Right atrium auricular region (tissue), 2 donors: ENCODE results near the gene SLC41A2. TPM values are rescaled to one million over a fixed set of nuclear protein-coding genes. Genes with fewer than 3 reads are reported as not detected.

Experiments
- DNase-seq: peaks from one replicate; pipeline ENCODE4 v3.0.0-alpha.2; 2019; ENCODE audit warnings: low spot score
- H3K27ac ChIP-seq, 2 donors: fragments of 200-600 bp; sonication (generic); 1 replicate in 1 of 2; 2 replicates in 1 of 2; pipeline ENCODE4 v1.5.1; 2016 to 2019
- H3K27me3 ChIP-seq, 2 donors: fragments of 200-600 bp; sonication (generic); one replicate each; pipeline versions ENCODE4 v1.5.1 to v1.6.0; 2017 to 2019
- H3K36me3 ChIP-seq: fragments of 200-600 bp; sonication (generic); one replicate; pipeline ENCODE4 v1.5.1; 2016
- H3K4me1 ChIP-seq, 2 donors: fragments of 200-600 bp; sonication (generic); one replicate each; pipeline versions ENCODE4 v1.5.1 to v1.6.0; 2017 to 2019
- H3K4me3 ChIP-seq, 2 donors: fragments of 200-600 bp; sonication (generic); 1 replicate in 1 of 2; 2 replicates in 1 of 2; pipeline ENCODE4 v1.5.1; 2017 to 2019; ENCODE audit warnings: mild to moderate bottlenecking in 1 of 2, moderate library complexity in 1 of 2
- H3K9me3 ChIP-seq, 2 donors: fragments of 200-600 bp; sonication (generic); one replicate each; pipeline ENCODE4 v1.5.1; 2019
- total RNA-seq, 2 donors: library from RNA; depleted of rRNA; stranded (reverse); fragments of >200 nt; gene quantifications; one replicate each; pipeline ENCODE4 v1.1.0, GENCODE V29; 2016
- TF ChIP-seq, protein P1 (sequence below), 2 donors: fragments of 200-600 bp; sonication (generic); IDR thresholded peaks; one replicate each; pipeline ENCODE4 v1.5.1; 2019; ENCODE audit warnings: antibody characterized with exemption in 2 of 2

SLC41A2 gene
- total RNA-seq, 2 donors from 2014 or later: 12.0 to 17.5 TPM

DNA sequence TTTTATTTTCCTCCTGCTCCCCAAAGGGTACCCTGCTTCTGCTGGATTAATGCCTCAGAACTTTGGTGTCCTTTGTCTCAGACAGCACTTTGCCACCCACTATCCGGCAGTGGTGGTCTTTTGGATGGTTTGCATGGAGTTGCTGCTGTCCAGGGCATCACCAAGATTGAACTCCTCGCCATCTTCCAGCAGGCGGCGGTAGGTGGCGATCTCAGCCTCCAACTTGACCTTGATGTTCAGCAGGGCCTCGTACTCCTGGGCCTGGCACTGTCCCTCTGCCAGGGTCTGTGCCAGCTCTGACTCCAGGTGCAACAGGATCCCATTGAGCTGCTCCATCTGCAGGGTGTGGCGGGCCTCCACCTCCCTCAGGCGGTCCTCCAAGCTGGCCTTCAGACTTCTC is 18.6 kb upstream of the SLC41A2 start:
- Histone ChIP-seq H3K9me3 (no peaks in the 10 kb centered on the region), H3K27ac (no peak overlapping the region), H3K27me3 (no peaks in the 10 kb centered on the region), H3K4me3 (no peak overlapping the region), H3K4me1 (no peaks in the 10 kb centered on the region), H3K36me3 (no peaks in the 10 kb centered on the region)
- no peak for DNase-seq
- TF ChIP-seq, protein P1, sequence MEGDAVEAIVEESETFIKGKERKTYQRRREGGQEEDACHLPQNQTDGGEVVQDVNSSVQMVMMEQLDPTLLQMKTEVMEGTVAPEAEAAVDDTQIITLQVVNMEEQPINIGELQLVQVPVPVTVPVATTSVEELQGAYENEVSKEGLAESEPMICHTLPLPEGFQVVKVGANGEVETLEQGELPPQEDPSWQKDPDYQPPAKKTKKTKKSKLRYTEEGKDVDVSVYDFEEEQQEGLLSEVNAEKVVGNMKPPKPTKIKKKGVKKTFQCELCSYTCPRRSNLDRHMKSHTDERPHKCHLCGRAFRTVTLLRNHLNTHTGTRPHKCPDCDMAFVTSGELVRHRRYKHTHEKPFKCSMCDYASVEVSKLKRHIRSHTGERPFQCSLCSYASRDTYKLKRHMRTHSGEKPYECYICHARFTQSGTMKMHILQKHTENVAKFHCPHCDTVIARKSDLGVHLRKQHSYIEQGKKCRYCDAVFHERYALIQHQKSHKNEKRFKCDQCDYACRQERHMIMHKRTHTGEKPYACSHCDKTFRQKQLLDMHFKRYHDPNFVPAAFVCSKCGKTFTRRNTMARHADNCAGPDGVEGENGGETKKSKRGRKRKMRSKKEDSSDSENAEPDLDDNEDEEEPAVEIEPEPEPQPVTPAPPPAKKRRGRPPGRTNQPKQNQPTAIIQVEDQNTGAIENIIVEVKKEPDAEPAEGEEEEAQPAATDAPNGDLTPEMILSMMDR (IDR thresholded peaks at IDR 0.05): no peak

DNA sequence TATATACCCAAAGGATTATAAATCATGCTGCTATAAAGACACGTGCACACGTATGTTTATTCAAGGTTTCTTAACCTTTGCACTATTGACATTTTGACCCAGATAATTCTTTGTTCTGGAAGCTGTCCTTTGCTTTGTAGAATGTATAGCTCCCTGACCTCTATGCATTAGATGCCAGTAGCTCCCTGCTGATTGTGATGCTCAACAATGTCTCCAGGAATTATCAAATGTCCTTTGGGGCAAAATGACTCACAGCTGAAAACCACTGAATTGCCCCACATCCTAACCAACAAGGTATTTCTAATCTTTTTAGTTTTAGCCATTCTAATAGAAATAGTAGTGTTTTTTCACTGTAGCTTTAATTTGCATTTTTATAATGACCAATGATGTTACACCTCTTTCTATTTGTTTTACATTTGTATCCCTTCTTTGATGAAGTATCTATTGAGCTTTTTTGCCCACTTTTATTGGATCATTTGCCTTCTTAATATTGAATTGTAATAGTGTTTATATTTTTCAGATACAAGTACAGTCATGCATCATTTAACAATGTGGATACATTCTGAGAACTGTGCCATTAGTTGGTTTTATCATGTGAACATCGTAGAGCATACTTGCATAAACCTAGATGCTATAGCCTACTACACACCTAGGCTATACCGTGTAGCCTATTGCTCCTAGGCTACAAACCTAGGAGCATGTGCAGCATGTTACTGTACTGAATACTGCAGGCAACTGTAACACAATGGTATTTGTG is 17.7 kb upstream of the SLC41A2 start:
- H3K27me3 ChIP-seq: no peaks in the 10 kb centered on the region
- H3K4me3 ChIP-seq: no peak overlapping the region
- no peak for DNase-seq
- no peaks in the 10 kb centered on the region for H3K9me3 ChIP-seq
- TF ChIP-seq, protein P1 (IDR thresholded peaks at IDR 0.05): no peak
- H3K27ac ChIP-seq: no peak overlapping the region
- H3K36me3 ChIP-seq: no peaks in the 10 kb centered on the region
- H3K4me1 ChIP-seq: no peaks in the 10 kb centered on the region

DNA sequence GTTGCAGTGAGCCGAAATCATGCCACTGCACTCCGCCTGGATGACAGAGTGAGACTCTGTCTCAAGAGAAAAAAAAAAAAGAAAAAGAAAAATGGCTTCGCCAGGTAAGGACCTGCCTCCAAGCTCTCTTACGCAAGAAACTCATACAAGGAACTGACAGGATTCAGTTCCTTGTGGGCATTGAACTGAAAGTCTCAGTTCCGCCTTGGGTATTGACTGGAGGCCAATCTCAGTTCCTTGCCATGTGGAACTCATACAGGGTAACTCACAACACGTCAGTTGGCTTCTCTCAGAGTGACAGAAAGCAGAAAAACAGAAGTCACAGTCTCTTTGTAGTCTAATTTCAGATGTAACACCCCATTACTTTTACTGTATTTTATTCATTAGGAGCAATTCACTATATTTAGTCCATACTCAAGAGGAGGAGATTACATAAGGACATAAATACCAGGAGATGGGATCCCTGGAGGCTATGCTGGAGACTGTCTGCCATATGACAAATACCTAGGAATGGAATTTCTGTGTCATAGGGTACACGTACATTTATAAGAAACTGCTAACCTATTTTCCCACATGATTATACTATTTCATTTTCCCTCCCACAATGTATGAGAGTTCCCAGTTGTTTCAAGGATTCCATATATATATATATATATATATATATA is 16.7 kb upstream of the SLC41A2 start:
- no peaks in the 10 kb centered on the region for H3K36me3 ChIP-seq
- no peak for DNase-seq
- no peaks in the 10 kb centered on the region for H3K27me3 ChIP-seq
- H3K4me3 ChIP-seq: no peak overlapping the region
- TF ChIP-seq, protein P1 (IDR thresholded peaks at IDR 0.05): no peak
- H3K4me1 ChIP-seq: no peaks in the 10 kb centered on the region
- H3K27ac ChIP-seq: no peak overlapping the region
- H3K9me3 ChIP-seq: no peaks in the 10 kb centered on the region

DNA sequence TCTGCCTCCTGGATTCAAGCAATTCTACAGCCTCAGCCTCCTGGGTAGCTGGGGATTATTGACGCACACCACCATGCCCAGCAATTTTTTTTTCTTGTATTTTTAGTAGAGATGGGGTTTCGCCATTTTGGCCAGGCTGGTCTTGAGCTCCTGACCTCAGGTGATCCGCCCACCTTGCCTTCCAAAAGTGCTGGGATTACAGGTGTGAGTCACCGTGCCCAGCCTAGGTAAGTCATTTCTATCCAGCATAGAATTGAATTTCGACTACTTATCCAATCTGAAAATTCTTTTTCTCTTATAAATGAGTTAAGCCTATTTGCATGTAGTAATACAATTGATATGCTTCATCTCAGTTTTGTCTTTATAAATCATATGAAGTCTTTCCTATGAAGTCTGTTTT is 15.2 kb upstream of the SLC41A2 start:
- H3K36me3 ChIP-seq: no peaks in the 10 kb centered on the region
- H3K4me1 ChIP-seq: no peaks in the 10 kb centered on the region
- H3K27ac ChIP-seq: no peak overlapping the region
- TF ChIP-seq, protein P1 (IDR thresholded peaks at IDR 0.05): no peak
- DNase-seq: no peak
- H3K27me3 ChIP-seq: no peaks in the 10 kb centered on the region
- no peak overlapping the region for H3K4me3 ChIP-seq
- H3K9me3 ChIP-seq: no peaks in the 10 kb centered on the region

DNA sequence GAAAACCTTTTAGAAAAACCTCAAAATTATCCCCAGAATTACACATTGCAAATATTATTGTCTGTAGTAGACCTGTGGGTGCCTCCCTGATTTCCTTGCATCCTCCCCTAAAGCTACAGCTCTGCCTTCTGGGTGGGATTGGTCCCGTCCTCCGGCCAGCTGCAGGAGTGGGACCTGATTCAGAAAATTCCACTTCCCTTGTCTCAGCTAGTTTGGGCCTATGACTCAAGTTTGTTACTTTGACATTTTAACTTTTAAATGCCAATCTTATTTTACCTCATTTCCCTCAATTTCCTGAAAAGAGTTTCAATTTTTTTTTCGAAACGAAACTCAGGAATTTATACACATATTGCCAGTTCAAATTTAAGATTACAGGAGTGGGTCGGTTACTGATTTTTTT is 13.2 kb upstream of the SLC41A2 start:
- no peaks in the 10 kb centered on the region for H3K9me3 ChIP-seq
- no peak overlapping the region for H3K27ac ChIP-seq
- H3K27me3 ChIP-seq: no peaks in the 10 kb centered on the region
- H3K4me1 ChIP-seq: no peaks in the 10 kb centered on the region
- no peak overlapping the region for H3K4me3 ChIP-seq
- TF ChIP-seq, protein P1 (IDR thresholded peaks at IDR 0.05): no peak
- H3K36me3 ChIP-seq: no peaks in the 10 kb centered on the region
- DNase-seq: no peak
